Measurements from ENCODE around the gene RPS29.

Gene RPS29

GRCh38 chr14:49585803-49586672 lies at the start of gene RPS29:
TSS of gene RPS29 (minus strand) at chr14:49586380. CDS start at chr14:49586346, 34 bp downstream.
- H3K36me3 ChIP-seq (ENCODE audit: control insufficient read depth in 1 of 2, insufficient read depth in 2 of 2, low read length in 2 of 2), result peaks cover 10 to 28% of the 10 kb centered on the region in 2 donors
- peak within 1 kb of the TSS; percentile 96 to 100 for H3K4me3 ChIP-seq (ENCODE audit: low read depth in 1 of 2, low read length in 2 of 2)
- H3K27me3 ChIP-seq (ENCODE audit: control insufficient read depth in 1 of 2, insufficient read depth in 2 of 2, low read length in 2 of 2), result no peaks in the 10 kb centered on the region
- peak within 1 kb of the TSS; percentile 95 to 98 for H3K9ac ChIP-seq (ENCODE audit: low read depth in 1 of 2, low read length in 2 of 2)
- peaks cover 12 to 20% of the 10 kb centered on the region in 2 donors for H3K4me1 ChIP-seq (ENCODE audit: control insufficient read depth in 1 of 2, insufficient read depth in 2 of 2, low read length in 2 of 2)
- no peaks in the 10 kb centered on the region for H3K9me3 ChIP-seq (ENCODE audit: control insufficient read depth in 1 of 2, low read length in 2 of 2)
- H3K27ac ChIP-seq (ENCODE audit: low read depth, low read length), result peak within 1 kb of the TSS; percentile 96

GRCh38 chr14:49634547-49635334 lies 48.6 kb upstream of the RPS29 start, which contains the start of gene DNAAF2:
TSS of gene DNAAF2 (minus strand) at chr14:49635244. CDS start at chr14:49635149, 95 bp downstream.
- no peaks in the 10 kb centered on the region for H3K9me3 ChIP-seq (ENCODE audit: control insufficient read depth in 1 of 2, low read length in 2 of 2)
- peak within 1 kb of the TSS; percentile 92 to 96 for H3K4me3 ChIP-seq (ENCODE audit: low read depth in 1 of 2, low read length in 2 of 2)
- H3K4me1 ChIP-seq (ENCODE audit: control insufficient read depth in 1 of 2, insufficient read depth in 2 of 2, low read length in 2 of 2), result peaks cover 3 to 10% of the 10 kb centered on the region in 2 donors
- peak within 1 kb of the TSS; percentile 98 for H3K27ac ChIP-seq (ENCODE audit: low read depth, low read length)
- H3K36me3 ChIP-seq (ENCODE audit: control insufficient read depth in 1 of 2, insufficient read depth in 2 of 2, low read length in 2 of 2), result peaks cover 6 to 7% of the 10 kb centered on the region in 2 donors
- H3K27me3 ChIP-seq (ENCODE audit: control insufficient read depth in 1 of 2, insufficient read depth in 2 of 2, low read length in 2 of 2), result no peaks in the 10 kb centered on the region
- H3K9ac ChIP-seq (ENCODE audit: low read depth in 1 of 2, low read length in 2 of 2), result peak within 1 kb of the TSS; percentile 95 to 96

GRCh38 chr14:49633640-49634546 lies 47.7 kb upstream of the RPS29 start:
- no peaks in the 10 kb centered on the region for H3K27me3 ChIP-seq (ENCODE audit: control insufficient read depth in 1 of 2, insufficient read depth in 2 of 2, low read length in 2 of 2)
- peaks cover 4 to 6% of the 10 kb centered on the region in 2 donors for H3K36me3 ChIP-seq (ENCODE audit: control insufficient read depth in 1 of 2, insufficient read depth in 2 of 2, low read length in 2 of 2)
- peak overlapping the region; percentile 95 to 96 for H3K9ac ChIP-seq (ENCODE audit: low read depth in 1 of 2, low read length in 2 of 2)
- peaks cover 3 to 10% of the 10 kb centered on the region in 2 donors for H3K4me1 ChIP-seq (ENCODE audit: control insufficient read depth in 1 of 2, insufficient read depth in 2 of 2, low read length in 2 of 2)
- H3K9me3 ChIP-seq (ENCODE audit: control insufficient read depth in 1 of 2, low read length in 2 of 2), result no peaks in the 10 kb centered on the region
- peak overlapping the region; percentile 92 to 96 for H3K4me3 ChIP-seq (ENCODE audit: low read depth in 1 of 2, low read length in 2 of 2)
- H3K27ac ChIP-seq (ENCODE audit: low read depth, low read length), result peak overlapping the region; percentile 98

- H3K9ac ChIP-seq (ENCODE audit: low read depth in 1 of 2, low read length in 2 of 2), result peak overlapping the region in 1 of 2 donors; percentile 8
- H3K36me3 ChIP-seq (ENCODE audit: control insufficient read depth in 1 of 2, insufficient read depth in 2 of 2, low read length in 2 of 2), result no peaks in the 10 kb centered on the region
- no peaks in the 10 kb centered on the region for H3K27me3 ChIP-seq (ENCODE audit: control insufficient read depth in 1 of 2, insufficient read depth in 2 of 2, low read length in 2 of 2)
- no peak overlapping the region for H3K27ac ChIP-seq (ENCODE audit: low read depth, low read length)
- peaks cover 19 to 20% of the 10 kb centered on the region in 2 donors for H3K4me1 ChIP-seq (ENCODE audit: control insufficient read depth in 1 of 2, insufficient read depth in 2 of 2, low read length in 2 of 2)
- H3K4me3 ChIP-seq (ENCODE audit: low read depth in 1 of 2, low read length in 2 of 2), result peak overlapping the region; percentile 85 to 95
- no peaks in the 10 kb centered on the region for H3K9me3 ChIP-seq (ENCODE audit: control insufficient read depth in 1 of 2, low read length in 2 of 2)
These were observed 38.0 kb upstream of the RPS29 start for GRCh38 chr14:49623941-49624839.

- peak overlapping the region; percentile 3 for H3K27ac ChIP-seq (ENCODE audit: low read depth, low read length)
- peak overlapping the region in 1 of 2 donors; percentile 92 for H3K9ac ChIP-seq (ENCODE audit: low read depth in 1 of 2, low read length in 2 of 2)
- no peaks in the 10 kb centered on the region for H3K9me3 ChIP-seq (ENCODE audit: control insufficient read depth in 1 of 2, low read length in 2 of 2)
- H3K4me1 ChIP-seq (ENCODE audit: control insufficient read depth in 1 of 2, insufficient read depth in 2 of 2, low read length in 2 of 2), result peaks cover 25 to 26% of the 10 kb centered on the region in 2 donors
- H3K27me3 ChIP-seq (ENCODE audit: control insufficient read depth in 1 of 2, insufficient read depth in 2 of 2, low read length in 2 of 2), result no peaks in the 10 kb centered on the region
- H3K36me3 ChIP-seq (ENCODE audit: control insufficient read depth in 1 of 2, insufficient read depth in 2 of 2, low read length in 2 of 2), result peaks cover under 1 to 6% of the 10 kb centered on the region in 2 donors
- peak overlapping the region; percentile 85 to 95 for H3K4me3 ChIP-seq (ENCODE audit: low read depth in 1 of 2, low read length in 2 of 2)
These were observed 37.2 kb upstream of the RPS29 start for GRCh38 chr14:49623387-49623786.

GRCh38 chr14:49622022-49622607 lies 35.9 kb upstream of the RPS29 start:
- H3K9ac ChIP-seq (ENCODE audit: low read depth in 1 of 2, low read length in 2 of 2), result peak overlapping the region; percentile 92 to 94
- peaks cover 6 to 19% of the 10 kb centered on the region in 2 donors for H3K36me3 ChIP-seq (ENCODE audit: control insufficient read depth in 1 of 2, insufficient read depth in 2 of 2, low read length in 2 of 2)
- no peak overlapping the region for H3K27ac ChIP-seq (ENCODE audit: low read depth, low read length)
- H3K27me3 ChIP-seq (ENCODE audit: control insufficient read depth in 1 of 2, insufficient read depth in 2 of 2, low read length in 2 of 2), result no peaks in the 10 kb centered on the region
- peaks cover 26 to 32% of the 10 kb centered on the region in 2 donors for H3K4me1 ChIP-seq (ENCODE audit: control insufficient read depth in 1 of 2, insufficient read depth in 2 of 2, low read length in 2 of 2)
- H3K9me3 ChIP-seq (ENCODE audit: control insufficient read depth in 1 of 2, low read length in 2 of 2), result no peaks in the 10 kb centered on the region
- peak overlapping the region; percentile 85 to 95 for H3K4me3 ChIP-seq (ENCODE audit: low read depth in 1 of 2, low read length in 2 of 2)

- Histone ChIP-seq H3K9me3 (ENCODE audit: control insufficient read depth in 1 of 2, low read length in 2 of 2) (no peaks in the 10 kb centered on the region), H3K27ac (ENCODE audit: low read depth, low read length) (peak overlapping the region; percentile 99), H3K9ac (ENCODE audit: low read depth in 1 of 2, low read length in 2 of 2) (peak overlapping the region; percentile 92 to 94), H3K4me1 (ENCODE audit: control insufficient read depth in 1 of 2, insufficient read depth in 2 of 2, low read length in 2 of 2) (peaks cover 26 to 32% of the 10 kb centered on the region in 2 donors), H3K4me3 (ENCODE audit: low read depth in 1 of 2, low read length in 2 of 2) (peak overlapping the region; percentile 85 to 95), H3K27me3 (ENCODE audit: control insufficient read depth in 1 of 2, insufficient read depth in 2 of 2, low read length in 2 of 2) (no peaks in the 10 kb centered on the region), H3K36me3 (ENCODE audit: control insufficient read depth in 1 of 2, insufficient read depth in 2 of 2, low read length in 2 of 2) (peaks cover 6 to 24% of the 10 kb centered on the region in 2 donors)
These were observed 35.1 kb upstream of the RPS29 start for GRCh38 chr14:49621114-49621881.
